ENCODE data around the gene PARP9.
"Not testable (repeated sequence)": the region's sequence is repeated elsewhere in the genome, so short reads cannot be mapped to it uniquely, and the experiment has no call there.

Gene PARP9

DNA sequence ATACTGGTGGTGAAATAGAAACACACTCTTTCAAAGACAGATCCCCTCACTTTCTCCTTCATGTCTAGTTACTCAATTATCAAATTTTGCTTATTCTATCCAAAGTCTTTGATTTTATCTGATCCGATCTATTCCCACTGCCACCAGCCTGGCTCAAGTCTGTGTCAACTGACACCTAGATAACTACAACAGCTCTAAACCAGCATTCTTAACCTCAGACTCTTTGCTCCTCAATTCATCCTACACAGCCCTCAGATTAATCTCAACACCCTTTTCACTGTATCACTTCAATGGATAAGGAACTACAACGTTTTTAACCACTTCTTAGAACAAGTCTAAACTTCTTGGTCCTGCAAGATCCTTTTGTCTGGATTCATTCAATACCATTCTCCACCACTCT, 58.4 kb downstream of the PARP9 start:
- Histone ChIP-seq H2AFZ (ENCODE audit: low read depth, low read length, severe bottlenecking) (no peak overlapping the region), H3K4me3 (ENCODE audit: insufficient read depth, low read length, poor library complexity, severe bottlenecking) (no peak overlapping the region), H4K20me1 (ENCODE audit: low read depth, low read length) (peaks cover 30% of the 10 kb centered on the region), H3K9ac (ENCODE audit: low read length) (no peak overlapping the region), H3K27me3 (ENCODE audit: low read length) (no peaks in the 10 kb centered on the region), H3K9me3 (ENCODE audit: insufficient read depth, low read length) (no peaks in the 10 kb centered on the region), H3K4me2 (ENCODE audit: low read depth, low read length, poor library complexity, severe bottlenecking) (no peak overlapping the region), H3K36me3 (ENCODE audit: low read length) (no peaks in the 10 kb centered on the region; the same call in 1 of the 2 replicates), H3K27ac (ENCODE audit: low read depth, low read length) (no peak overlapping the region), H3K9me2 (replicated peaks; ENCODE audit: insufficient read depth, low read length) (no peaks in the 10 kb centered on the region), H3K79me2 (ENCODE audit: insufficient read depth, low read length) (peaks cover 100% of the 10 kb centered on the region), H3F3A (ENCODE audit: insufficient read depth) (no peaks in the 10 kb centered on the region)
- TF ChIP-seq, protein P1, sequence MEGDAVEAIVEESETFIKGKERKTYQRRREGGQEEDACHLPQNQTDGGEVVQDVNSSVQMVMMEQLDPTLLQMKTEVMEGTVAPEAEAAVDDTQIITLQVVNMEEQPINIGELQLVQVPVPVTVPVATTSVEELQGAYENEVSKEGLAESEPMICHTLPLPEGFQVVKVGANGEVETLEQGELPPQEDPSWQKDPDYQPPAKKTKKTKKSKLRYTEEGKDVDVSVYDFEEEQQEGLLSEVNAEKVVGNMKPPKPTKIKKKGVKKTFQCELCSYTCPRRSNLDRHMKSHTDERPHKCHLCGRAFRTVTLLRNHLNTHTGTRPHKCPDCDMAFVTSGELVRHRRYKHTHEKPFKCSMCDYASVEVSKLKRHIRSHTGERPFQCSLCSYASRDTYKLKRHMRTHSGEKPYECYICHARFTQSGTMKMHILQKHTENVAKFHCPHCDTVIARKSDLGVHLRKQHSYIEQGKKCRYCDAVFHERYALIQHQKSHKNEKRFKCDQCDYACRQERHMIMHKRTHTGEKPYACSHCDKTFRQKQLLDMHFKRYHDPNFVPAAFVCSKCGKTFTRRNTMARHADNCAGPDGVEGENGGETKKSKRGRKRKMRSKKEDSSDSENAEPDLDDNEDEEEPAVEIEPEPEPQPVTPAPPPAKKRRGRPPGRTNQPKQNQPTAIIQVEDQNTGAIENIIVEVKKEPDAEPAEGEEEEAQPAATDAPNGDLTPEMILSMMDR (IDR thresholded peaks at IDR 0.05; ENCODE audit: insufficient read depth, low read length, poor library complexity, severe bottlenecking): no peak
- TF ChIP-seq EZH2phosphoT487 (conservative IDR thresholded peaks at IDR 0.05; ENCODE audit: low read length): no peak

DNA sequence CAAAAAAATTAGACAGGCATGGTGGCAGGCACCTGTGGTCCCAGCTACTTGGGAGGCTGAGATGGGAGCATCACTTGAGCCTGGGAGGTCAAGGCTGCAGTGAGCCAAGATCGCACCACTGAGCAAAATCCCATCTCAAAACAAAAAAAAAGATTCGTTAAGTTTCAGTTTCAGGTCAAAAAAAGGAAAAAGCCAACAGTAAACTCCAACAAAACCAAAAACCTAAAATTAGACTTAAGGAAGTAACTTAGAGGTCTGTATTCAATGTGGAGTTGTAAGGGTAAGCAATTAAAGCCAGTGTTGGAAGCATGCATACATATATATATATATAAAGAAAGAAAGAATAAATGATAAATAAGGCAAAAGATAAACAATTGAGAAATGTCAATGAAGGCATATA, 61.2 kb downstream of the PARP9 start:
- no peaks in the 10 kb centered on the region for H3K27me3 ChIP-seq (ENCODE audit: low read length)
- no peak overlapping the region for H3K4me2 ChIP-seq (ENCODE audit: low read depth, low read length, poor library complexity, severe bottlenecking)
- no peaks in the 10 kb centered on the region; the same call in 1 of the 2 replicates for H3K36me3 ChIP-seq (ENCODE audit: low read length)
- no peaks in the 10 kb centered on the region for H3K9me2 ChIP-seq (replicated peaks; ENCODE audit: insufficient read depth, low read length)
- no peak overlapping the region for H3K4me3 ChIP-seq (ENCODE audit: insufficient read depth, low read length, poor library complexity, severe bottlenecking)
- H3K79me2 ChIP-seq (ENCODE audit: insufficient read depth, low read length): peaks cover 97% of the 10 kb centered on the region
- no peak overlapping the region for H2AFZ ChIP-seq (ENCODE audit: low read depth, low read length, severe bottlenecking)
- no peak for TF ChIP-seq EZH2phosphoT487 (conservative IDR thresholded peaks at IDR 0.05; ENCODE audit: low read length)
- TF ChIP-seq, protein P1 (IDR thresholded peaks at IDR 0.05; ENCODE audit: insufficient read depth, low read length, poor library complexity, severe bottlenecking): no peak
- no peak overlapping the region for H3K27ac ChIP-seq (ENCODE audit: low read depth, low read length)
- H3K9ac ChIP-seq (ENCODE audit: low read length): no peak overlapping the region
- H3F3A ChIP-seq (ENCODE audit: insufficient read depth): no peaks in the 10 kb centered on the region
- peaks cover 18% of the 10 kb centered on the region; the same call in 1 of the 2 replicates for H4K20me1 ChIP-seq (ENCODE audit: low read depth, low read length)
- H3K9me3 ChIP-seq (ENCODE audit: insufficient read depth, low read length): no peaks in the 10 kb centered on the region

DNA sequence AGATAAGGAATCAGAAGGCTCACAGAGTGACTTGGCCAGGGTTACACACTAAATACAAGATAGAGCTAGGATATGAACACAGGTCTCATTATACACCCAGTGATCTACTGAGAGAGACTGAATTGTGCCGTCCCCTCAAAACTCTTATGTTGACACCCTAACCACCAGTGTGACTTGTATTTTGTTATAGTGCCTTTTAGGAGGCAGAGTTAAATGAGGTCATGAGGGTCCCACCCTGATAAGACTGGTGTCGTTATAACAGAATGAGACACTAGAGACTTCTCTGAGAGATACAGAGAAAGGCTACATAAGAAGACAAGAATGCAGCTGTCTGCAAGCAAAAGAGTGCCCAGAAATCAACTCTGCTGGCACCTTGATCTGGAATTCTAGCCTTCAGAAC, 62.0 kb downstream of the PARP9 start:
- Histone ChIP-seq H3K4me3 (ENCODE audit: insufficient read depth, low read length, poor library complexity, severe bottlenecking) (no peak overlapping the region), H3K27ac (ENCODE audit: low read depth, low read length) (no peak overlapping the region), H2AFZ (ENCODE audit: low read depth, low read length, severe bottlenecking) (no peak overlapping the region), H3K36me3 (ENCODE audit: low read length) (no peaks in the 10 kb centered on the region), H3K9me2 (replicated peaks; ENCODE audit: insufficient read depth, low read length) (no peaks in the 10 kb centered on the region), H3K4me2 (ENCODE audit: low read depth, low read length, poor library complexity, severe bottlenecking) (no peak overlapping the region), H3K27me3 (ENCODE audit: low read length) (no peaks in the 10 kb centered on the region), H4K20me1 (ENCODE audit: low read depth, low read length) (peaks cover 18% of the 10 kb centered on the region; the same call in 1 of the 2 replicates), H3K9me3 (ENCODE audit: insufficient read depth, low read length) (no peaks in the 10 kb centered on the region), H3K79me2 (ENCODE audit: insufficient read depth, low read length) (peaks cover 97% of the 10 kb centered on the region), H3K9ac (ENCODE audit: low read length) (no peak overlapping the region), H3F3A (ENCODE audit: insufficient read depth) (no peaks in the 10 kb centered on the region)
- TF ChIP-seq, protein P1 (IDR thresholded peaks at IDR 0.05; ENCODE audit: insufficient read depth, low read length, poor library complexity, severe bottlenecking): no peak
- TF ChIP-seq EZH2phosphoT487 (conservative IDR thresholded peaks at IDR 0.05; ENCODE audit: low read length): no peak

- H3K4me3 ChIP-seq (ENCODE audit: insufficient read depth, low read length, poor library complexity, severe bottlenecking); H3F3A ChIP-seq (ENCODE audit: insufficient read depth); H3K27ac ChIP-seq (ENCODE audit: low read depth, low read length); H3K27me3 ChIP-seq (ENCODE audit: low read length); H2AFZ ChIP-seq (ENCODE audit: low read depth, low read length, severe bottlenecking); H3K36me3 ChIP-seq (ENCODE audit: low read length); H3K4me2 ChIP-seq (ENCODE audit: low read depth, low read length, poor library complexity, severe bottlenecking); H3K9ac ChIP-seq (ENCODE audit: low read length); H3K9me3 ChIP-seq (ENCODE audit: insufficient read depth, low read length); H3K9me2 ChIP-seq (replicated peaks; ENCODE audit: insufficient read depth, low read length): not testable (repeated sequence)
- Histone ChIP-seq H3K79me2 (ENCODE audit: insufficient read depth, low read length) (peaks cover 86% of the 10 kb centered on the region), H4K20me1 (ENCODE audit: low read depth, low read length) (peaks cover 18% of the 10 kb centered on the region; the same call in 1 of the 2 replicates)
Observed at GRCh38 chr3:122500964-122501363, 63.1 kb downstream of the PARP9 start.
